Activated naive CD8-positive, alpha-beta T cell (primary cell): Measurements from ENCODE around the gene PSMD2.

Experiments
- H3K27ac Mint-ChIP-seq: one replicate; pipeline ENCODE4 v1.8.0; 2021; ENCODE audit warnings: mixed read lengths
- H3K27me3 Mint-ChIP-seq: one replicate; pipeline ENCODE4 v1.8.0; 2021; ENCODE audit warnings: mixed read lengths
- H3K36me3 Mint-ChIP-seq: one replicate; pipeline ENCODE4 v1.8.0; 2021; ENCODE audit warnings: mixed read lengths
- H3K4me1 Mint-ChIP-seq: one replicate; pipeline ENCODE4 v1.8.0; 2021; ENCODE audit warnings: low read depth, mixed read lengths
- H3K4me3 Mint-ChIP-seq: one replicate; pipeline ENCODE4 v1.8.0; 2021; ENCODE audit warnings: mild to moderate bottlenecking, mixed read lengths
- H3K9me3 Mint-ChIP-seq: one replicate; pipeline ENCODE4 v1.8.0; 2021; ENCODE audit warnings: low read depth, mixed read lengths

Gene PSMD2

GRCh38 chr3:184298759-184299487, at the start of gene PSMD2:
Gene PSMD2 (plus strand): TSS chr3:184299241. CDS start chr3:184299267, 26 bp downstream.
- Mint-ChIP-seq H3K27ac (peak within 1 kb of the TSS; percentile 91), H3K4me1 (peaks cover 25% of the 10 kb centered on the region), H3K27me3 (no peaks in the 10 kb centered on the region), H3K4me3 (peak within 1 kb of the TSS; percentile 95), H3K9me3 (no peaks in the 10 kb centered on the region), H3K36me3 (no peaks in the 10 kb centered on the region)

- H3K27ac Mint-ChIP-seq: peak within 1 kb of the TSS; percentile 98
- H3K9me3 Mint-ChIP-seq: no peaks in the 10 kb centered on the region
- H3K4me1 Mint-ChIP-seq: peaks cover 13% of the 10 kb centered on the region
- peaks cover 5% of the 10 kb centered on the region for H3K36me3 Mint-ChIP-seq
- no peaks in the 10 kb centered on the region for H3K27me3 Mint-ChIP-seq
- peak within 1 kb of the TSS; percentile 94 for H3K4me3 Mint-ChIP-seq
These were observed 49.5 kb upstream of the PSMD2 start, which contains the start of gene EEF1AKMT4 for GRCh38 chr3:184249412-184250166. Gene EEF1AKMT4 (plus strand): TSS chr3:184249672. CDS start chr3:184249695, 23 bp downstream.

- Mint-ChIP-seq H3K9me3 (no peaks in the 10 kb centered on the region), H3K4me3 (peak overlapping the region; percentile 94), H3K36me3 (peaks cover 4% of the 10 kb centered on the region), H3K27me3 (no peaks in the 10 kb centered on the region), H3K4me1 (peaks cover 10% of the 10 kb centered on the region), H3K27ac (peak overlapping the region; percentile 98)
These were observed 48.7 kb upstream of the PSMD2 start for GRCh38 chr3:184250167-184250828.

- Mint-ChIP-seq H3K27ac (peak overlapping the region; percentile 17), H3K4me3 (no peak overlapping the region), H3K36me3 (peaks cover 15% of the 10 kb centered on the region), H3K9me3 (no peaks in the 10 kb centered on the region), H3K27me3 (peaks cover 2% of the 10 kb centered on the region), H3K4me1 (peaks cover 12% of the 10 kb centered on the region)
These were observed 43.6 kb upstream of the PSMD2 start for GRCh38 chr3:184255291-184256039.

- no peak overlapping the region for H3K4me3 Mint-ChIP-seq
- H3K4me1 Mint-ChIP-seq: peaks cover 17% of the 10 kb centered on the region
- H3K27me3 Mint-ChIP-seq: peaks cover 7% of the 10 kb centered on the region
- H3K9me3 Mint-ChIP-seq: no peaks in the 10 kb centered on the region
- peaks cover 15% of the 10 kb centered on the region for H3K36me3 Mint-ChIP-seq
- H3K27ac Mint-ChIP-seq: no peak overlapping the region
These were observed 41.7 kb upstream of the PSMD2 start for GRCh38 chr3:184257083-184257915.

- peak overlapping the region; percentile 33 for H3K4me3 Mint-ChIP-seq
- no peak overlapping the region for H3K27ac Mint-ChIP-seq
- H3K27me3 Mint-ChIP-seq: peaks cover 10% of the 10 kb centered on the region
- peaks cover 21% of the 10 kb centered on the region for H3K4me1 Mint-ChIP-seq
- H3K36me3 Mint-ChIP-seq: peaks cover 12% of the 10 kb centered on the region
- no peaks in the 10 kb centered on the region for H3K9me3 Mint-ChIP-seq
These were observed 40.1 kb upstream of the PSMD2 start for GRCh38 chr3:184258926-184259325.

GRCh38 chr3:184259396-184259877, 39.6 kb upstream of the PSMD2 start:
- H3K27me3 Mint-ChIP-seq: peaks cover 13% of the 10 kb centered on the region
- H3K9me3 Mint-ChIP-seq: no peaks in the 10 kb centered on the region
- H3K36me3 Mint-ChIP-seq: peaks cover 12% of the 10 kb centered on the region
- H3K4me3 Mint-ChIP-seq: peak overlapping the region; percentile 75
- no peak overlapping the region for H3K27ac Mint-ChIP-seq
- H3K4me1 Mint-ChIP-seq: peaks cover 21% of the 10 kb centered on the region

- H3K4me1 Mint-ChIP-seq: peaks cover 20% of the 10 kb centered on the region
- no peak overlapping the region for H3K27ac Mint-ChIP-seq
- peaks cover 10% of the 10 kb centered on the region for H3K36me3 Mint-ChIP-seq
These were observed 38.9 kb upstream of the PSMD2 start for GRCh38 chr3:184259878-184260723.

GRCh38 chr3:184260724-184261269, 38.2 kb upstream of the PSMD2 start:
- H3K36me3 Mint-ChIP-seq: peaks cover 7% of the 10 kb centered on the region
- H3K4me1 Mint-ChIP-seq: peaks cover 17% of the 10 kb centered on the region

More at GRCh38 chr3:184259878-184260723, 38.9 kb upstream of the PSMD2 start:
- H3K4me3 Mint-ChIP-seq: peak overlapping the region; percentile 83
- H3K9me3 Mint-ChIP-seq: no peaks in the 10 kb centered on the region
- H3K27me3 Mint-ChIP-seq: peaks cover 17% of the 10 kb centered on the region

GRCh38 chr3:184261270-184261853, 37.7 kb upstream of the PSMD2 start, which contains the start of gene CAMK2N2:
Gene CAMK2N2 (minus strand): TSS chr3:184261553. CDS start chr3:184261285, 268 bp downstream.
- Mint-ChIP-seq H3K27ac (no peak within 1 kb of the TSS), H3K27me3 (peaks cover 19% of the 10 kb centered on the region), H3K4me1 (peaks cover 15% of the 10 kb centered on the region), H3K36me3 (peaks cover 6% of the 10 kb centered on the region), H3K4me3 (peak within 1 kb of the TSS; percentile 94), H3K9me3 (no peaks in the 10 kb centered on the region)

More at GRCh38 chr3:184260724-184261269, 38.2 kb upstream of the PSMD2 start:
- peaks cover 19% of the 10 kb centered on the region for H3K27me3 Mint-ChIP-seq
- H3K9me3 Mint-ChIP-seq: no peaks in the 10 kb centered on the region
- no peak overlapping the region for H3K27ac Mint-ChIP-seq
- peak overlapping the region; percentile 83 for H3K4me3 Mint-ChIP-seq

- H3K27ac Mint-ChIP-seq: no peak overlapping the region
- H3K36me3 Mint-ChIP-seq: peaks cover 6% of the 10 kb centered on the region
- peaks cover 15% of the 10 kb centered on the region for H3K4me1 Mint-ChIP-seq
- H3K4me3 Mint-ChIP-seq: peak overlapping the region; percentile 94
- H3K9me3 Mint-ChIP-seq: no peaks in the 10 kb centered on the region
- peaks cover 19% of the 10 kb centered on the region for H3K27me3 Mint-ChIP-seq
These were observed 36.9 kb upstream of the PSMD2 start for GRCh38 chr3:184261854-184262763.
